ENCODE results near the gene PCARE. TPM values are rescaled to one million over a fixed set of nuclear protein-coding genes. Genes with fewer than 3 reads are reported as not detected.

The PCARE gene
- total and polyA plus RNA-seq, 2 of the 8 experiments (the other 6 are each of a cell fraction or from before 2014, with no cell fraction given): not detected

- no peak for TF ChIP-seq GABPA (IDR thresholded peaks at IDR 0.05; ENCODE audit: borderline replicate concordance, insufficient read depth, low read length)
- no peak for TF ChIP-seq HDAC6 (IDR thresholded peaks at IDR 0.05; ENCODE audit: low read depth, low read length)
- TF ChIP-seq ZNF274 (IDR thresholded peaks at IDR 0.05; ENCODE audit: borderline replicate concordance, extremely low read depth, low read length): no peak
These were observed 17.3 kb downstream of the PCARE start (continued) for GRCh38 chr2:29057006-29057405.

Data from H1 (cell line).